HCEC 1CT (cell line): ENCODE data around the gene COL16A1.

ENCODE experiments used
- DNase-seq: peaks from one replicate; pipeline ENCODE4 v3.0.0-alpha.2; 2017

Gene COL16A1

GRCh38 chr1:31663622-31664452 is 40.0 kb downstream of the COL16A1 start:
- DNase-seq = peak; percentile 17

GRCh38 chr1:31662463-31662862 is 41.4 kb downstream of the COL16A1 start:
- no peak for DNase-seq

- no peak for DNase-seq
Measured at GRCh38 chr1:31661856-31662255, 42.0 kb downstream of the COL16A1 start.

GRCh38 chr1:31660871-31661455 is 42.9 kb downstream of the COL16A1 start:
- DNase-seq = no peak

- DNase-seq = no peak
Measured at GRCh38 chr1:31659889-31660288, 43.9 kb downstream of the COL16A1 start.

GRCh38 chr1:31658721-31659120 is 45.1 kb downstream of the COL16A1 start:
- no peak for DNase-seq

GRCh38 chr1:31657972-31658510 is 45.8 kb downstream of the COL16A1 start:
- no peak for DNase-seq

GRCh38 chr1:31657020-31657804 is 46.6 kb downstream of the COL16A1 start:
- DNase-seq = no peak

- DNase-seq = no peak
Measured at GRCh38 chr1:31655756-31656155, 48.1 kb downstream of the COL16A1 start.

GRCh38 chr1:31655104-31655503 is 48.7 kb downstream of the COL16A1 start:
- DNase-seq = no peak

GRCh38 chr1:31654474-31654776 is 49.4 kb downstream of the COL16A1 start:
- no peak for DNase-seq

- DNase-seq = no peak
Measured at GRCh38 chr1:31653717-31654473, 49.9 kb downstream of the COL16A1 start.

GRCh38 chr1:31652891-31653499 is 50.8 kb downstream of the COL16A1 start:
- DNase-seq = no peak

- no peak for DNase-seq
Measured at GRCh38 chr1:31651766-31652165, 52.1 kb downstream of the COL16A1 start.

- DNase-seq = no peak
Measured at GRCh38 chr1:31651089-31651420, 52.8 kb downstream of the COL16A1 start.

- no peak for DNase-seq
Measured at GRCh38 chr1:31650161-31651088, 53.4 kb downstream of the COL16A1 start.

- no peak for DNase-seq
Measured at GRCh38 chr1:31648641-31649357, 55.0 kb downstream of the COL16A1 start.

- DNase-seq = no peak
Measured at GRCh38 chr1:31648190-31648589, 55.6 kb downstream of the COL16A1 start.

GRCh38 chr1:31647106-31647505 is 56.7 kb downstream of the COL16A1 start:
- no peak for DNase-seq

- no peak for DNase-seq
Measured at GRCh38 chr1:31646259-31646960, 57.4 kb downstream of the COL16A1 start.
